ENCODE data around the gene RPH3AL. TPM values are rescaled to one million over a fixed set of nuclear protein-coding genes. Genes with fewer than 3 reads are reported as not detected.

The RPH3AL gene
- total RNA-seq, 6 donors from 2014 or later: 33.6 to 93.2 (median 54.3) TPM

GRCh38 chr17:384622-385177 lies 32.1 kb upstream of the RPH3AL start:
- WGBS, 2 donors: 44 to 54% methylated on average over 19 to 29 of the region's 37 CpGs
- H3K9me3 ChIP-seq: no peaks in the 10 kb centered on the region
- TF ChIP-seq EP300 (IDR thresholded peaks at IDR 0.05) (no peak), CTCF (IDR thresholded peaks at IDR 0.05) (no peak), POLR2AphosphoS5 (IDR thresholded peaks at IDR 0.05) (no peak), POLR2A (IDR thresholded peaks at IDR 0.05) (no peak)
- peak in 1 of 2 donors; percentile 76 for DNase-seq
- ATAC-seq (ENCODE audit: low FRiP score in 2 of 2): peak in 1 of 2 donors; percentile 9
- peaks cover 0 to 4% (median 0%) of the 10 kb centered on the region in 4 donors for H3K27me3 ChIP-seq
- H3K36me3 ChIP-seq: no peaks in the 10 kb centered on the region
- peaks cover 9 to 19% (median 18%) of the 10 kb centered on the region in 4 donors for H3K4me1 ChIP-seq
- peak overlapping the region in 3 of 4 donors; percentile 71 to 81 (median 72) for H3K4me3 ChIP-seq
- H3K27ac ChIP-seq: peak overlapping the region; percentile 77 to 92 (median 86)

GRCh38 chr17:383771-384621 lies 31.4 kb upstream of the RPH3AL start:
- 84 to 85% methylated on average over 19 of the region's 19 CpGs for WGBS, 2 donors
- DNase-seq (no peak), ATAC-seq (ENCODE audit: low FRiP score in 2 of 2) (no peak)
- H3K9me3 ChIP-seq: no peaks in the 10 kb centered on the region
- H3K4me3 ChIP-seq: no peak overlapping the region
- TF ChIP-seq CTCF (IDR thresholded peaks at IDR 0.05): no peak
- TF ChIP-seq POLR2A (IDR thresholded peaks at IDR 0.05): no peak
- no peak for TF ChIP-seq EP300 (IDR thresholded peaks at IDR 0.05)
- TF ChIP-seq POLR2AphosphoS5 (IDR thresholded peaks at IDR 0.05): no peak
- H3K4me1 ChIP-seq: peaks cover 9 to 19% (median 18%) of the 10 kb centered on the region in 4 donors
- H3K27ac ChIP-seq: peak overlapping the region; percentile 77 to 92 (median 86)
- no peaks in the 10 kb centered on the region for H3K36me3 ChIP-seq
- H3K27me3 ChIP-seq: peaks cover 0 to 4% (median 0%) of the 10 kb centered on the region in 4 donors

GRCh38 chr17:382644-383533 lies 30.3 kb upstream of the RPH3AL start:
- H3K36me3 ChIP-seq: no peaks in the 10 kb centered on the region
- ATAC-seq (ENCODE audit: low FRiP score in 2 of 2): no peak
- TF ChIP-seq CTCF (IDR thresholded peaks at IDR 0.05): no peak
- no peak for TF ChIP-seq EP300 (IDR thresholded peaks at IDR 0.05)
- TF ChIP-seq POLR2AphosphoS5 (IDR thresholded peaks at IDR 0.05): no peak
- no peak for TF ChIP-seq POLR2A (IDR thresholded peaks at IDR 0.05)
- no peak for DNase-seq
- H3K9me3 ChIP-seq: no peaks in the 10 kb centered on the region
- WGBS, 2 donors: 75% methylated on average over 11 to 13 of the region's 13 CpGs
- no peak overlapping the region for H3K4me3 ChIP-seq
- peaks cover 9 to 19% (median 18%) of the 10 kb centered on the region in 4 donors for H3K4me1 ChIP-seq
- H3K27me3 ChIP-seq: peaks cover 0 to 4% (median 0%) of the 10 kb centered on the region in 4 donors
- no peak overlapping the region for H3K27ac ChIP-seq

- Histone ChIP-seq H3K4me1 (peaks cover 11 to 26% (median 18%) of the 10 kb centered on the region in 4 donors), H3K9me3 (no peaks in the 10 kb centered on the region), H3K27me3 (peaks cover 0 to 4% (median 0%) of the 10 kb centered on the region in 4 donors), H3K4me3 (no peak overlapping the region), H3K27ac (no peak overlapping the region), H3K36me3 (no peaks in the 10 kb centered on the region)
- TF ChIP-seq POLR2A (IDR thresholded peaks at IDR 0.05) (no peak), EP300 (IDR thresholded peaks at IDR 0.05) (no peak), CTCF (IDR thresholded peaks at IDR 0.05) (no peak), POLR2AphosphoS5 (IDR thresholded peaks at IDR 0.05) (no peak)
- DNase-seq (no peak), ATAC-seq (ENCODE audit: low FRiP score in 2 of 2) (no peak)
- 87 to 93% methylated on average over 9 of the region's 9 CpGs for WGBS, 2 donors
Measured at GRCh38 chr17:381941-382643, 29.5 kb upstream of the RPH3AL start.
